Activated T-helper 1 cell treated with anti-CD3 and anti-CD28 coated beads, Interleukin-12 subunit alpha, Interleukin-12 subunit beta, Interleukin-2, Interleukin-4 antibody, amounts not matched to agents 30 ng/mL and 10 ng/mL and 1 ng/mL, durations not matched to agents 14 hours and 24 hours and 36 hours (primary cell): ENCODE measurements around the gene SPIN1. TPM values are rescaled to one million over a fixed set of nuclear protein-coding genes. Genes with fewer than 3 reads are reported as not detected.

Experiments
- DNase-seq: peaks from one replicate; pipeline ENCODE4 v3.0.0; 2021; ENCODE audit warnings: low spot score
- H3K27ac Mint-ChIP-seq: one replicate; pipeline ENCODE4 v1.8.0; 2021; ENCODE audit warnings: mild to moderate bottlenecking, mixed read lengths
- H3K27me3 Mint-ChIP-seq: one replicate; pipeline ENCODE4 v1.8.0; 2022; ENCODE audit warnings: mild to moderate bottlenecking, moderate library complexity, mixed read lengths; ENCODE audit not compliant: insufficient read depth
- H3K36me3 Mint-ChIP-seq: one replicate; pipeline ENCODE4 v1.8.0; 2021; ENCODE audit warnings: low read depth, mixed read lengths
- H3K4me1 Mint-ChIP-seq: one replicate; pipeline ENCODE4 v1.8.0; 2021; ENCODE audit warnings: low read depth, mixed read lengths
- H3K4me3 Mint-ChIP-seq: one replicate; pipeline ENCODE4 v1.8.0; 2021; ENCODE audit warnings: mild to moderate bottlenecking, moderate library complexity, mixed read lengths
- H3K9me3 Mint-ChIP-seq: one replicate; pipeline ENCODE4 v1.8.0; 2021; ENCODE audit warnings: mixed read lengths
- intact Hi-C: fragments of 100-400 bp; cut with micrococcal nuclease; formaldehyde crosslinking; loops from one replicate; pipeline ENCODE4 v1.15.1; 2024
- total RNA-seq: library from RNA; stranded (reverse); gene quantifications from 2 replicates; pipeline ENCODE4 v1.2.3, GENCODE V29; 2022

SPIN1 gene
- total RNA-seq, 1 donor from 2014 or later = 39.1 TPM

DNA sequence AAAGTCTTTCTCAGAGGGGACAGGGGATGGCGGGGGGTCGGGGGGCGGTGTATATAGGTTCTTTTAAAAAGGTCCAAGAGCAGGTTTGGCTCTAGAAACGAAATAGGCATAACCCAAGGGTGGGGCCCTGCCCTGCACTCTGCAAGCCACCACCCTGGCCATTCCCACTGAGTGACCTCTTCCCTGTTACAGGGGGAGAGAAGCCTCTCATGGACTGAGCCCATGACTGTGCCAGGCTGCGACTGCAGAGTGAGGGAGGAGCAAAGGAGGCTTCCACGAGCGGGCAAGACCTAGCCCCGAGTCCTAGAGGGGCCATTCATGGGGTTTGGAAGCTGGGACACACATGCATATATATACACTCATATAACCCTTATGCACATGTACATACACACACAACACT lies 136.7 kb downstream of the SPIN1 start:
- intact Hi-C loops = no loop called here
- Mint-ChIP-seq H3K36me3 (no peaks in the 10 kb centered on the region), H3K27me3 (peaks cover 28% of the 10 kb centered on the region), H3K4me3 (no peak overlapping the region), H3K9me3 (no peaks in the 10 kb centered on the region), H3K4me1 (no peaks in the 10 kb centered on the region), H3K27ac (no peak overlapping the region)
- DNase-seq = no peak

DNA sequence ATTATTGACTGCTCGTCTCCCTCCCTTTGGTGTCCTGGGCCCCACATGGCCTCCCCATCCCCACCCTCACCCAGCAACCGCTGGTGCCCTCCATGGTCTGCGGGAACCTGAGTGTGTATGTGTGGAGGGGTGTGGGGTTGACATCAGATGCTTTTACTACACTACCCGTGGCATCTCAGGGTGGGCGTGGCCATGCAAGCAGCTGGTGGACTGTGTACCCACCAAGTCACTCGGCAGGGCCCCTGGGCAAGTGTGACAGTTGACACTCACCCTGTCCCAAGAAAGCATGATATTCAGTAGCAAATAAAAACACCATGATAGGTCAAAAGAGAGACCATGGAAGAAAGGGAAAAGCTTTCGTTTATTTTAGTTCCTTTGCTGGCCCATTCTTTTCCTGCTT lies 139.4 kb downstream of the SPIN1 start:
- Mint-ChIP-seq H3K36me3 (no peaks in the 10 kb centered on the region), H3K4me1 (peaks cover 5% of the 10 kb centered on the region), H3K9me3 (no peaks in the 10 kb centered on the region), H3K4me3 (no peak overlapping the region), H3K27ac (no peak overlapping the region), H3K27me3 (peaks cover 30% of the 10 kb centered on the region)
- intact Hi-C loops = no loop called here
- DNase-seq = no peak

Other genes with a start within 250 kb of the SPIN1 start
- gene SPATA31C2, start 250.0 kb upstream of the SPIN1 start, total RNA-seq = 0.07 and 0.13 TPM in 2 replicates
- gene NXNL2, start 146.7 kb downstream of the SPIN1 start, total RNA-seq = not detected in 2 replicates